Sigmoid colon (tissue), 4 donors: ENCODE results near the gene POLR2J2.
"Not testable (repeated sequence)": the region's sequence is repeated elsewhere in the genome, so short reads cannot be mapped to it uniquely, and the experiment has no call there.

Experiments
- EP300 ChIP-seq, 4 donors: sonication (generic); formaldehyde crosslinking; IDR thresholded peaks; one replicate each; pipeline ENCODE4 v1.6.1; 2017; ENCODE audit warnings: antibody characterized with exemption in 4 of 4
- POLR2A ChIP-seq, 2 donors: fragments of 450-650 bp; IDR thresholded peaks; one replicate each; pipeline ENCODE4 v1.6.1; 2016; ENCODE audit warnings: antibody characterized with exemption in 2 of 2, mild to moderate bottlenecking in 2 of 2, moderate library complexity in 2 of 2
- TF ChIP-seq, protein P1 (sequence below), 4 experiments: fragments of 450-650 bp in 3 of 4; fragments of 200-600 bp in 1 of 4; IDR thresholded peaks; one replicate each; pipeline ENCODE4 v1.5.1; 2016 to 2019; ENCODE audit warnings: antibody characterized with exemption in 4 of 4, mild to moderate bottlenecking in 3 of 4, moderate library complexity in 2 of 4

DNA sequence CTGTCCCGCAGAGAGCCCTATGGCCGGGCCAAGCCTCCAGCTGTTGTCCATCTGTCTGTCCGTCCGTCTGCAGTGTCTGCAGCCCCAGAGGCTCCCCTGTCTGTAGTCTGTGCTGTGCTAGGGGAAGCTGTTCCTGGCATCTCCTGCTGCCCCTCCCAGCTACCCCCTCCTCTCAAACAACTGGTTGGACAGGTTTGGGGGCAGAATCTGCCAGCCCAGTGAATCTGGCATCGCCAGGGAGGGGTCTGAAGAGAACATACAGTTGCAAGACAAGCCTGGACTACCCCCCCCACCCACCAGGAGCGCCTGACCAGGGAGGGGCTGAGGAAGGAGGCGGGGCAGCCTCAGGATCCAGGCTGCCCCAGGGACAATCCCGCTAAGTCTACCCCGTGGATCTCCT is 28.8 kb downstream of the POLR2J2 start, which contains the start of gene UPK3BL1:
- not testable (repeated sequence) for TF ChIP-seq EP300, POLR2A (IDR thresholded peaks at IDR 0.05)
- TF ChIP-seq, protein P1, sequence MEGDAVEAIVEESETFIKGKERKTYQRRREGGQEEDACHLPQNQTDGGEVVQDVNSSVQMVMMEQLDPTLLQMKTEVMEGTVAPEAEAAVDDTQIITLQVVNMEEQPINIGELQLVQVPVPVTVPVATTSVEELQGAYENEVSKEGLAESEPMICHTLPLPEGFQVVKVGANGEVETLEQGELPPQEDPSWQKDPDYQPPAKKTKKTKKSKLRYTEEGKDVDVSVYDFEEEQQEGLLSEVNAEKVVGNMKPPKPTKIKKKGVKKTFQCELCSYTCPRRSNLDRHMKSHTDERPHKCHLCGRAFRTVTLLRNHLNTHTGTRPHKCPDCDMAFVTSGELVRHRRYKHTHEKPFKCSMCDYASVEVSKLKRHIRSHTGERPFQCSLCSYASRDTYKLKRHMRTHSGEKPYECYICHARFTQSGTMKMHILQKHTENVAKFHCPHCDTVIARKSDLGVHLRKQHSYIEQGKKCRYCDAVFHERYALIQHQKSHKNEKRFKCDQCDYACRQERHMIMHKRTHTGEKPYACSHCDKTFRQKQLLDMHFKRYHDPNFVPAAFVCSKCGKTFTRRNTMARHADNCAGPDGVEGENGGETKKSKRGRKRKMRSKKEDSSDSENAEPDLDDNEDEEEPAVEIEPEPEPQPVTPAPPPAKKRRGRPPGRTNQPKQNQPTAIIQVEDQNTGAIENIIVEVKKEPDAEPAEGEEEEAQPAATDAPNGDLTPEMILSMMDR (IDR thresholded peaks at IDR 0.05), result not testable (repeated sequence)
